Common myeloid progenitor, CD34-positive (primary cell): ENCODE data around the gene SBF2.

Source experiments
- CTCF ChIA-PET: fragments of 350-600 bp; sonication (Branson Sonifier 250); formaldehyde crosslinking; loops from one replicate; lab custom pipeline; 2021; ENCODE audit warnings: antibody characterized with exemption; lab: Charles Lee
- POLR2A ChIA-PET: fragments of 350-600 bp; sonication (Branson Sonifier 250); formaldehyde crosslinking; loops from one replicate; lab custom pipeline; 2021; ENCODE audit warnings: antibody characterized with exemption; lab: Charles Lee
- DNase-seq, 3 donors: peaks; one replicate each; pipeline versions ENCODE4 v3.0.0 to v3.0.0-alpha.2; 2013
- H3K27ac ChIP-seq, 2 experiments: 1 replicate in 1 of 2; 2 replicates in 1 of 2; pipeline ENCODE4 v1.7.0; 2013; ENCODE audit warnings: inconsistent platforms in 2 of 2, low read length in 2 of 2, mild to moderate bottlenecking in 2 of 2, low read depth in 1 of 2, moderate library complexity in 1 of 2; ENCODE audit not compliant: severe bottlenecking in 2 of 2, insufficient read depth in 1 of 2, poor library complexity in 1 of 2
- H3K27me3 ChIP-seq, 5 experiments: replicated peaks in 2 of 5; 1 replicate in 3 of 5; 2 replicates in 2 of 5; pipeline versions ENCODE4 v1.6.1 to v1.7.0; 2013; ENCODE audit warnings: low read length in 4 of 5, mild to moderate bottlenecking in 2 of 5, moderate library complexity in 2 of 5, inconsistent platforms in 1 of 5; ENCODE audit not compliant: insufficient read depth in 5 of 5, control insufficient read depth in 4 of 5
- H3K36me3 ChIP-seq, 4 experiments: 1 replicate in 2 of 4; 2 replicates in 2 of 4; pipeline versions ENCODE4 v1.6.1 to v1.7.0; 2013; ENCODE audit warnings: low read length in 3 of 4, control low read depth in 1 of 4, mild to moderate bottlenecking in 1 of 4; ENCODE audit not compliant: control insufficient read depth in 4 of 4, insufficient read depth in 4 of 4
- H3K4me1 ChIP-seq, 4 experiments: 1 replicate in 3 of 4; 2 replicates in 1 of 4; pipeline versions ENCODE4 v1.6.1 to v1.7.1; 2013; ENCODE audit warnings: low read length in 3 of 4, mild to moderate bottlenecking in 3 of 4, control low read depth in 1 of 4, inconsistent platforms in 1 of 4, moderate library complexity in 1 of 4; ENCODE audit not compliant: control insufficient read depth in 4 of 4, insufficient read depth in 4 of 4; ENCODE audit errors: control extremely low read depth in 1 of 4
- H3K4me3 ChIP-seq, 7 experiments: 1 replicate in 4 of 7; 2 replicates in 3 of 7; pipeline versions ENCODE4 v1.5.1 to v1.7.0; 2013; ENCODE audit warnings: mild to moderate bottlenecking in 7 of 7, low read length in 6 of 7, moderate library complexity in 6 of 7, inconsistent platforms in 2 of 7, low read depth in 2 of 7, control low read depth in 1 of 7; ENCODE audit not compliant: insufficient read depth in 4 of 7, control insufficient read depth in 1 of 7; ENCODE audit errors: extremely low read depth in 1 of 7
- H3K9me3 ChIP-seq, 5 experiments: 1 replicate in 4 of 5; 2 replicates in 1 of 5; pipeline versions ENCODE4 v1.6.1 to v1.7.1; 2013; ENCODE audit warnings: low read length in 4 of 5, mild to moderate bottlenecking in 2 of 5, inconsistent platforms in 1 of 5, low read depth in 1 of 5, moderate library complexity in 1 of 5; ENCODE audit not compliant: control insufficient read depth in 4 of 5, insufficient read depth in 2 of 5; ENCODE audit errors: control extremely low read depth in 1 of 5
- WGBS: methylation state at CpG from one replicate; pipeline ENCODE4 v1.1.5; 2013; ENCODE audit not compliant: insufficient coverage; 5-methylcytosine and 5-hydroxymethylcytosine counted together

The SBF2 gene

GRCh38 chr11:10317151-10317755, 23.2 kb upstream of the SBF2 start:
- Histone ChIP-seq H3K27me3 (no peaks in the 10 kb centered on the region), H3K9me3 (no peaks in the 10 kb centered on the region), H3K36me3 (no peaks in the 10 kb centered on the region), H3K27ac (no peak overlapping the region), H3K4me1 (peaks cover 0 to 8% (median 2%) of the 10 kb centered on the region in 4 experiments), H3K4me3 (no peak overlapping the region)
- DNase-seq: no peak
- POLR2A ChIA-PET: interaction anchor here (0.6 kb wide), 1 partner anchor 53 kb away, joined by 3 read pairs; no protein-coding TSS in a partner anchor
- 95% methylated on average over 3 of the region's 4 CpGs for WGBS
- CTCF ChIA-PET: interaction anchor here (0.9 to 1.4 kb wide), 3 partner anchors 10 to 15 kb away, joined by 3 to 4 read pairs (median 4); no protein-coding TSS in a partner anchor

- Histone ChIP-seq H3K4me1 (peaks cover 0 to 8% (median 2%) of the 10 kb centered on the region in 4 experiments), H3K4me3 (peak overlapping the region in 1 of 7 experiments; percentile 42), H3K27ac (no peak overlapping the region), H3K9me3 (peaks cover 0 to 2% (median 0%) of the 10 kb centered on the region in 5 experiments), H3K27me3 (no peaks in the 10 kb centered on the region), H3K36me3 (no peaks in the 10 kb centered on the region)
- POLR2A ChIA-PET: no interaction called here
- CTCF ChIA-PET: interaction anchor here (0.6 to 2.3 kb wide), 6 partner anchors 9 to 417 kb away, joined by 3 to 12 read pairs (median 3); partner anchors contain the start of gene ADM
- WGBS: 100% methylated on average over 3 of the region's 6 CpGs
- DNase-seq: no peak
These were observed 21.1 kb upstream of the SBF2 start for GRCh38 chr11:10315083-10315482.

- H3K27ac ChIP-seq: no peak overlapping the region
- peak overlapping the region in 2 of 7 experiments; percentile 2 to 42 for H3K4me3 ChIP-seq
- peaks cover 0 to 8% (median 2%) of the 10 kb centered on the region in 4 experiments for H3K4me1 ChIP-seq
- no peaks in the 10 kb centered on the region for H3K27me3 ChIP-seq
- H3K36me3 ChIP-seq: no peaks in the 10 kb centered on the region
- peak; percentile 80 to 97 (median 96) for DNase-seq
- ChIA-PET POLR2A (no interaction called here), CTCF (interaction anchor here (0.6 to 2.3 kb wide), 8 partner anchors 8 to 307 kb away, joined by 3 to 12 read pairs (median 4); partner anchors contain the start of gene ADM)
- 33% methylated on average over 3 of the region's 8 CpGs for WGBS
- H3K9me3 ChIP-seq: peaks cover 0 to 2% (median 0%) of the 10 kb centered on the region in 5 experiments
These were observed 20.4 kb upstream of the SBF2 start for GRCh38 chr11:10314199-10315072.

GRCh38 chr11:10311802-10312201, 17.8 kb upstream of the SBF2 start:
- H3K27me3 ChIP-seq: peaks cover 0 to 7% (median 2%) of the 10 kb centered on the region in 5 experiments
- 100% methylated on average over 1 of the region's 2 CpGs for WGBS
- CTCF ChIA-PET: interaction anchor here (1.0 to 4.8 kb wide), 4 partner anchors 10 to 554 kb away, joined by 3 to 24 read pairs (median 6); no protein-coding TSS in a partner anchor

GRCh38 chr11:10310301-10310841, 16.4 kb upstream of the SBF2 start:
- no peak for DNase-seq
- Histone ChIP-seq H3K27ac (no peak overlapping the region), H3K36me3 (peaks cover 0 to 3% (median 0%) of the 10 kb centered on the region in 4 experiments), H3K4me1 (peaks cover 7 to 33% (median 29%) of the 10 kb centered on the region in 4 experiments), H3K9me3 (peaks cover 0 to 2% (median 0%) of the 10 kb centered on the region in 5 experiments), H3K4me3 (no peak overlapping the region), H3K27me3 (peaks cover 0 to 22% (median 11%) of the 10 kb centered on the region in 5 experiments)
- ChIA-PET POLR2A (no interaction called here), CTCF (interaction anchor here (0.8 to 4.8 kb wide), 13 partner anchors 11 to 552 kb away, joined by 3 to 48 read pairs (median 9); no protein-coding TSS in a partner anchor)
- WGBS: 100% methylated on average over 2 of the region's 3 CpGs

More at GRCh38 chr11:10311802-10312201, 17.8 kb upstream of the SBF2 start:
- no peak for DNase-seq
- Histone ChIP-seq H3K4me1 (peaks cover 4 to 18% (median 15%) of the 10 kb centered on the region in 4 experiments), H3K36me3 (peaks cover 0 to under 1% (median 0%) of the 10 kb centered on the region in 4 experiments), H3K27ac (no peak overlapping the region), H3K4me3 (no peak overlapping the region), H3K9me3 (peaks cover 0 to 2% (median 0%) of the 10 kb centered on the region in 5 experiments)
- POLR2A ChIA-PET: no interaction called here

- H3K4me3 ChIP-seq: no peak overlapping the region
These were observed 15.4 kb upstream of the SBF2 start for GRCh38 chr11:10309163-10310093.

More at GRCh38 chr11:10309163-10310093, 15.4 kb upstream of the SBF2 start:
- ChIA-PET CTCF (interaction anchor here (0.5 to 4.8 kb wide), 15 partner anchors 9 to 550 kb away, joined by 3 to 48 read pairs (median 9); no protein-coding TSS in a partner anchor), POLR2A (interaction anchor here (0.7 kb wide), 1 partner anchor 9 kb away, joined by 3 read pairs; no protein-coding TSS in a partner anchor)
- H3K4me1 ChIP-seq: peaks cover 7 to 40% (median 38%) of the 10 kb centered on the region in 4 experiments
- no peak overlapping the region for H3K27ac ChIP-seq
- no peak for DNase-seq
- H3K36me3 ChIP-seq: peaks cover 0 to 3% (median 0%) of the 10 kb centered on the region in 4 experiments
- WGBS: 80% methylated on average over 11 of the region's 12 CpGs
- H3K27me3 ChIP-seq: peaks cover 0 to 28% (median 16%) of the 10 kb centered on the region in 5 experiments
- peaks cover 0 to 2% (median 0%) of the 10 kb centered on the region in 5 experiments for H3K9me3 ChIP-seq
